Fibroblast of mammary gland (primary cell): ENCODE measurements around the gene PALLD.

Experiments used
- DNase-seq: peaks from one replicate; pipeline ENCODE4 v3.0.0-alpha.2; 2010; ENCODE audit warnings: low read depth
- H3K4me3 ChIP-seq: 2 replicates; pipeline ENCODE4 v1.5.1; 2011; ENCODE audit warnings: low read depth, mild to moderate bottlenecking, low read length, moderate library complexity; ENCODE audit not compliant: control insufficient read depth
- TF ChIP-seq, protein P1 (sequence below): conservative IDR thresholded peaks from 2 replicates; pipeline ENCODE4 v1.5.1; 2011; ENCODE audit warnings: low read depth, low read length, inconsistent platforms; ENCODE audit not compliant: control insufficient read depth, insufficient read depth

The PALLD gene

DNA sequence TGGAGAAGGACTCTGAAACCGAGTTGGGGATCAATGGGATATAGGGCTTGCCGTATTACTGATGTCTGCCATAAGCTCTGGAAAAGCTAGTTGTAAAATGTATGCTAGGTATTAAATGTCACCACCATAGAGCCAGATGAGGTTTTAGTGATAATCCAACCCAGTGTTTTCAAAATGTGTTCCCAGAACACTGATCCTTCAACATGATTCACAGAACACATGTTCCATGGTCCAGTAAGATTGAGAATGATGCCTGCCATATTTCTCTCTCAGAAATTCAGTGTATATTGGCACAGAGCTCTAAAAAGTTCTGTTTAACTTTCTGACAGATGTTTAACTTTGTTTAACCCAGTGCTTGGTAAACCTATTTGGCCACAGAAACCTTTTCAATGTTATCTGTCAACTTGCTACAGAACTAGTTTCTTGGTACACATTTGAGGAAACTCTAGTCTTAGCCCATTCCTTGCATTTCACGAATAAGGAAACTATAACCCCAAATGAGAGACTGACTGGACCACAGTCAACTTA is 160.2 kb downstream of the PALLD start:
- TF ChIP-seq, protein P1, sequence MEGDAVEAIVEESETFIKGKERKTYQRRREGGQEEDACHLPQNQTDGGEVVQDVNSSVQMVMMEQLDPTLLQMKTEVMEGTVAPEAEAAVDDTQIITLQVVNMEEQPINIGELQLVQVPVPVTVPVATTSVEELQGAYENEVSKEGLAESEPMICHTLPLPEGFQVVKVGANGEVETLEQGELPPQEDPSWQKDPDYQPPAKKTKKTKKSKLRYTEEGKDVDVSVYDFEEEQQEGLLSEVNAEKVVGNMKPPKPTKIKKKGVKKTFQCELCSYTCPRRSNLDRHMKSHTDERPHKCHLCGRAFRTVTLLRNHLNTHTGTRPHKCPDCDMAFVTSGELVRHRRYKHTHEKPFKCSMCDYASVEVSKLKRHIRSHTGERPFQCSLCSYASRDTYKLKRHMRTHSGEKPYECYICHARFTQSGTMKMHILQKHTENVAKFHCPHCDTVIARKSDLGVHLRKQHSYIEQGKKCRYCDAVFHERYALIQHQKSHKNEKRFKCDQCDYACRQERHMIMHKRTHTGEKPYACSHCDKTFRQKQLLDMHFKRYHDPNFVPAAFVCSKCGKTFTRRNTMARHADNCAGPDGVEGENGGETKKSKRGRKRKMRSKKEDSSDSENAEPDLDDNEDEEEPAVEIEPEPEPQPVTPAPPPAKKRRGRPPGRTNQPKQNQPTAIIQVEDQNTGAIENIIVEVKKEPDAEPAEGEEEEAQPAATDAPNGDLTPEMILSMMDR: no peak
- no peak for DNase-seq

DNA sequence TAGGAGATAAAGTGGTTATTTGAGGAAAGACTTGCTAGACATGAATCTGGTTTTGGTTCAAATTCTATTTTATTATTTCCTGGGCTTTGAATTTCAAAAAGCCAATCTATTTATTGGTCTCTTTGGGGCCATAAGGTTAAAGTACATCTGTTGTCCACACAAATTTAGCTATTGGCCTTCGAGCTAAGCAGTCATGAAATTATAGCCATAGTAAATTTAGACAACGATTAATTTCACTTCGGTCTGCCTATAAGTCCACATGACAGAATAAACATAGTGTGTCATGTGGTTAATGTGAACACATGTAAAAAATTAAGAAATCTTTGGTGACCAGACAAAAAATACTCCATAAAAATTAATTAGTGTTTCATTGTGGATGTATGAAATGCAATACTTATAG is 161.9 kb downstream of the PALLD start:
- no peak overlapping the region for H3K4me3 ChIP-seq
- TF ChIP-seq, protein P1: no peak
- no peak for DNase-seq

More for the DNA sequence above, 160.2 kb downstream of the PALLD start:
- no peak overlapping the region for H3K4me3 ChIP-seq

DNA sequence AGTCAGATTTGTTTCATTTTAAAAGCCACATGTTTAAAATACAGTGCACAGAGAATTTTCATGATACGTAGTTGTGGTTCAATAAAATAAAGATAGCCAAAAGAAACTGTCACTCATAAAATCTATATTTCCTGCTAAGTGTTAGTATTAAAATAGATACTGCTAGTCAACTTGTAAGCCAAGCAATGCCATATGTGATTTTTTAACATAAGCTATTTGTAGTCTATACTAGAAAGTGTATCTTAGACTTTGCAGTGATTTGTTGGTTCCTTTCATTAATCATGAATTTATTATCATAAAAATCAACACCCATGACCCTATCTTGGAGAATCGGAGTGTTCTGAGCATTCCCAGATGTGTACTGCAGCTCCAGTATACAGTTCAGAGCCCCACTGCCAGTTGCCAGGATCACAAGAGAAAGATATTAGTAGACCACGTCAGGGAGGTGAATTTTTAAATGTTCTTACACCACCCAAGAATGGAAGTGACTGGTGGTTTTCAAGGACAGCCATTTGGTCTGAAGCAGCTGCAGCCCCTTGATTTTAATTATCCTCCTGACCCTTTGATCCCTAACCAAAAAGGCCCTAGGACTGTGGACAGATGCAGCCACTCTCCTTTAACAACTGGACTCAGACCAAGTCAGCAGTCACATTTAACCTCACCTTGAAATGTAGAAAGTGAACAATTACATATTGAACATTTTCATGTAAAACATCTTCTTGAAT is 163.1 kb downstream of the PALLD start:
- DNase-seq: no peak

DNA sequence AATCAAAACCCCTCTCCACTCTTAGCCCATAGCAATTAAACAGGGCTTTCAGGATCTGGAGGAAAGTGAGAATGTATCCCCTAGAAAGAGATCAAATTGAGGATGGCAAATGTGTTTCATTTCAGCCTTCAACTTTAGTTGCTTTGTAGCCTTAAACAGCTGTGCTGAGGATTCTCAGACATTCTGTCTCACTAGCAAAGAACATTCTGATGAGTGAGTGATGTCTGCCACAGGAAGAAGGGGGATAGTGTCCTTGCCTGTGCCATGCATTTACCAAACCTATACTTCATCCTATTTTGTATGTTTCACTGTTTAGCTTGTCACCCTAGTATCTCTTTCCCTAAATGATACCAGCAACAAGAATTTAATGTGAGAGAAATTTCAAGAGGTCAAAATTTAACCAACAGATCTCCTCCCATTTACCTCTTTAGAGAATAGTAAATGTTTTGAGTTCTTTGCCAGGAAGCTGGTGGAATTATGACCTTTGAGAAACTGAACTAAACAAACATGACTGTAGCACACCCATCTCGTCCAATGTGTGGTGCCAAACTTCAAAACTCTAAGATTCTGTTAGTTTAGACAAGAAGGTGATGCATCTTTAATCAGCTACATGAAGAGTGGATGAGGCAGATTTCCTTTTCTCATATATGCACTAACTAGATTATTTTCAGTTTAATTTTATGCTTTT is 165.6 kb downstream of the PALLD start:
- TF ChIP-seq, protein P1: no peak
- no peak for DNase-seq
- H3K4me3 ChIP-seq: no peak overlapping the region

More for the DNA sequence above, 163.1 kb downstream of the PALLD start:
- H3K4me3 ChIP-seq: no peak overlapping the region
- TF ChIP-seq, protein P1: no peak

DNA sequence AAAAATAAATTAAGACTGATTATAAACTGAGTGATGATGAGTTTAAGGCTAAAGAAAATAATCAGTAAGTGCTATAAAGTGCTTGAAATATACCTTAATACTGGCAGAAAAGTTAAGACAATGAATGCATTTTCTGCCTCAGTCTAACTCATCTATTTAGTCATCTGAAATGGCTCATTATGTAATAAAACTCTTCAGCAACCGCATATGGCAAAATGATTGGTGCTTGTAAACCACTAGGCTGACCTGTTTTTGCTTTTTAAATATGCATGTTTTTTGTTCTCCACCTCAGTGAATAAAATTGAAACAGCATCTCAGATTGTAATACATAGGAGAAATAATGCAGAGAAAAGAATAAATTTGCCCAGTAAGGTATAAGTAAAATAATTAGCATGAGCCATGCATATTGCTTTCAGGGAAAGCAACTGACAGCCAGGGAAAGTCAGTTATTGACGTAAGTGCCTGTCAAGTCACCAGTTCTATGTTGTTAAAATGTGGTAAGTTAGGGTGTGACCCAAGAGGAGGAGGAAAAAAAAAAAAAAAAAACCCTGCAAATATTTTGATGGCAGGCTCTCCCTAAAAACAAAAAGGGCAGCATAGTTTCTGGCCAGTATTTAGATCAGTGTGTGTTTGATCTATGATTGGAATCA is 167.5 kb downstream of the PALLD start:
- DNase-seq: no peak
- TF ChIP-seq, protein P1: no peak
- no peak overlapping the region for H3K4me3 ChIP-seq

DNA sequence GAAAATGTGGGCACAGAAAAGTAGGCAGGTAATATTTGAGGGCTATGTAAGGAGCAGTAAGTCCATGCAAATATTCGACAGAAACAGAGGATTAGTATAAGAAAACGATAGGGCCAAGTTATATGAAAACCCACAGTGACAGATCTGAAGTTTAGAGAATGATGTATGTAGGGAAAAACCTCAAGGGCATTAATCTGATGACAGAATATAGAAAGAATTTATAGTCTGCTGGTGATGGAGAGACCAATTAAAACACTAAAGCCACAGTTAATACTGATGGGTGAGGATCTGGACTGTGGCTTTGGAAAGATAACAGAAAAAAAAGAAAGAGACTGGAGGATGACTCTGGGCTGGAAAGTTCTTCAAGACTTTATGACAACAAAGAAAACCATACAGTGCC is 169.7 kb downstream of the PALLD start:
- TF ChIP-seq, protein P1: no peak
- no peak overlapping the region for H3K4me3 ChIP-seq
- DNase-seq: peak; percentile 50
